Suppressor macrophage treated with lipopolysaccharide for 4 hours (primary cell): Measurements from ENCODE around the gene ROGDI.
A peak's percentile ranks its signal among the peaks of the same experiment; 100 is the strongest.

ENCODE experiments used
- DNase-seq: peaks from one replicate; pipeline ENCODE4 v3.0.0-alpha.2; 2020

Gene ROGDI

GRCh38 chr16:4801962-4802658 lies at the start of gene ROGDI:
ROGDI (minus strand) TSS chr16:4802633; CDS start chr16:4802571, 62 bp downstream.
- DNase-seq: peak; percentile 19

GRCh38 chr16:4850211-4850610 lies 47.8 kb upstream of the ROGDI start:
- DNase-seq: no peak

- peak; percentile 48 for DNase-seq
These were observed 45.5 kb upstream of the ROGDI start for GRCh38 chr16:4847774-4848587.

GRCh38 chr16:4846901-4847773 lies 44.7 kb upstream of the ROGDI start, which contains the start of the genes GLYR1 and UBN1:
GLYR1 (minus strand) TSS chr16:4847288; CDS start chr16:4847265, 23 bp downstream.
UBN1 (plus strand) TSS chr16:4847481; CDS start chr16:4852918, 5,437 bp downstream.
- peak; percentile 100 for DNase-seq

- peak; percentile 66 for DNase-seq
These were observed 44.1 kb upstream of the ROGDI start for GRCh38 chr16:4846503-4846900.

- no peak for DNase-seq
These were observed 38.6 kb upstream of the ROGDI start for GRCh38 chr16:4840984-4841383.

- DNase-seq: no peak
These were observed 37.5 kb upstream of the ROGDI start for GRCh38 chr16:4839942-4840341.

GRCh38 chr16:4837733-4838501 lies 35.5 kb upstream of the ROGDI start:
- no peak for DNase-seq

- DNase-seq: no peak
These were observed 34.3 kb upstream of the ROGDI start for GRCh38 chr16:4836727-4837126.

GRCh38 chr16:4833584-4833983 lies 31.2 kb upstream of the ROGDI start:
- no peak for DNase-seq

GRCh38 chr16:4832698-4833343 lies 30.4 kb upstream of the ROGDI start:
- DNase-seq: no peak

GRCh38 chr16:4831616-4832015 lies 29.2 kb upstream of the ROGDI start:
- DNase-seq: no peak

- DNase-seq: no peak
These were observed 28.0 kb upstream of the ROGDI start for GRCh38 chr16:4830408-4830807.

- DNase-seq: no peak
These were observed 26.3 kb upstream of the ROGDI start for GRCh38 chr16:4828567-4829321.

- DNase-seq: no peak
These were observed 24.5 kb upstream of the ROGDI start for GRCh38 chr16:4826980-4827379.

GRCh38 chr16:4826526-4826925 lies 24.1 kb upstream of the ROGDI start:
- no peak for DNase-seq

GRCh38 chr16:4825196-4825595 lies 22.8 kb upstream of the ROGDI start:
- DNase-seq: no peak

- no peak for DNase-seq
These were observed 18.2 kb upstream of the ROGDI start for GRCh38 chr16:4820652-4821051.

GRCh38 chr16:4814542-4815173 lies 12.2 kb upstream of the ROGDI start:
- DNase-seq: no peak

GRCh38 chr16:4814046-4814445 lies 11.6 kb upstream of the ROGDI start:
- no peak for DNase-seq
